Left ventricle myocardium inferior (tissue), 1 donor: ENCODE data around the gene PARD3. TPM values are rescaled to one million over a fixed set of nuclear protein-coding genes. Genes with fewer than 3 reads are reported as not detected.

Experiments
- DNase-seq: peaks from one replicate; pipeline ENCODE4 v3.0.0-alpha.2; 2020
- H3K27ac ChIP-seq: fragments of 200-600 bp; replicated peaks from 2 replicates; pipeline ENCODE4 v1.8.0; 2021
- H3K27me3 ChIP-seq: fragments of 200-600 bp; 2 replicates; pipeline ENCODE4 v1.8.0; 2021; ENCODE audit warnings: low read depth
- H3K36me3 ChIP-seq: fragments of 200-600 bp; 2 replicates; pipeline ENCODE4 v1.8.0; 2021
- H3K4me1 ChIP-seq: fragments of 200-600 bp; 2 replicates; pipeline ENCODE4 v1.8.0; 2021
- H3K4me3 ChIP-seq: fragments of 200-600 bp; 2 replicates; pipeline ENCODE4 v1.8.0; 2021; ENCODE audit warnings: mild to moderate bottlenecking, moderate library complexity
- H3K9me3 ChIP-seq: fragments of 200-600 bp; replicated peaks from 2 replicates; pipeline ENCODE4 v1.8.0; 2021
- CTCF ChIP-seq: fragments of 200-600 bp; IDR thresholded peaks from 2 replicates; pipeline ENCODE4 v1.8.0; 2021; ENCODE audit warnings: antibody characterized with exemption, mild to moderate bottlenecking, borderline replicate concordance
- intact Hi-C: fragments of 100-400 bp; cut with micrococcal nuclease; formaldehyde crosslinking; loops from one replicate; pipeline ENCODE4 v1.11.0; 2022
- total RNA-seq: library from RNA; stranded (reverse); fragmentation: NEBNext Ultra II Directional; extraction: Animal tissue kit (Norgen Biotek cat#: 25700); gene quantifications from one replicate; pipeline ENCODE4 v1.2.1, GENCODE V29; 2021
- donor health status: DM: no; HTN: yes; CAD: no; lungs with severe emphysema.

Gene PARD3
- total RNA-seq, 1 donor from 2014 or later: 29.6 TPM

- intact Hi-C loops: no loop called here
- no peak overlapping the region for H3K4me3 ChIP-seq
- no peaks in the 10 kb centered on the region for H3K9me3 ChIP-seq
- H3K36me3 ChIP-seq: no peaks in the 10 kb centered on the region
- H3K27me3 ChIP-seq: no peaks in the 10 kb centered on the region
- no peak for DNase-seq
- peaks cover 15% of the 10 kb centered on the region for H3K4me1 ChIP-seq
- TF ChIP-seq CTCF: no peak
- no peak overlapping the region for H3K27ac ChIP-seq
Observed at GRCh38 chr10:34292675-34293074, 522.4 kb downstream of the PARD3 start.

- no peak for TF ChIP-seq CTCF
- no peaks in the 10 kb centered on the region for H3K36me3 ChIP-seq
- H3K9me3 ChIP-seq: no peaks in the 10 kb centered on the region
- H3K4me3 ChIP-seq: no peak overlapping the region
- no peak for DNase-seq
- H3K27ac ChIP-seq: no peak overlapping the region
- H3K27me3 ChIP-seq: no peaks in the 10 kb centered on the region
- intact Hi-C loops: no loop called here
- H3K4me1 ChIP-seq: peaks cover 15% of the 10 kb centered on the region
Observed at GRCh38 chr10:34292194-34292565, 522.9 kb downstream of the PARD3 start.

- Histone ChIP-seq H3K9me3 (no peaks in the 10 kb centered on the region), H3K27ac (no peak overlapping the region), H3K4me1 (peaks cover 15% of the 10 kb centered on the region), H3K4me3 (no peak overlapping the region), H3K36me3 (no peaks in the 10 kb centered on the region), H3K27me3 (no peaks in the 10 kb centered on the region)
- no peak for DNase-seq
- intact Hi-C loops: no loop called here
- TF ChIP-seq CTCF: no peak
Observed at GRCh38 chr10:34291466-34292193, 523.5 kb downstream of the PARD3 start.

GRCh38 chr10:34290412-34291081 lies 524.5 kb downstream of the PARD3 start:
- H3K27ac ChIP-seq: no peak overlapping the region
- no peak for DNase-seq
- no peak for TF ChIP-seq CTCF

GRCh38 chr10:34288634-34289033 lies 526.5 kb downstream of the PARD3 start:
- no peak for TF ChIP-seq CTCF
- H3K36me3 ChIP-seq: no peaks in the 10 kb centered on the region
- DNase-seq: no peak
- no peaks in the 10 kb centered on the region for H3K9me3 ChIP-seq
- peaks cover 15% of the 10 kb centered on the region for H3K4me1 ChIP-seq
- no peaks in the 10 kb centered on the region for H3K27me3 ChIP-seq
- H3K4me3 ChIP-seq: no peak overlapping the region
- intact Hi-C loops: no loop called here
- H3K27ac ChIP-seq: no peak overlapping the region

More at GRCh38 chr10:34290412-34291081, 524.5 kb downstream of the PARD3 start:
- no peaks in the 10 kb centered on the region for H3K27me3 ChIP-seq
- no peaks in the 10 kb centered on the region for H3K36me3 ChIP-seq
- H3K4me3 ChIP-seq: no peak overlapping the region
- intact Hi-C loops: no loop called here
- peaks cover 15% of the 10 kb centered on the region for H3K4me1 ChIP-seq
- H3K9me3 ChIP-seq: no peaks in the 10 kb centered on the region
